HL-60 (cell line): ENCODE data around the gene CYP27C1.

ENCODE experiments used
- DNase-seq, 2 experiments: peaks; one replicate each; pipeline ENCODE4 v3.0.0-alpha.2; 2010 to 2020; ENCODE audit warnings: low read depth in 1 of 2, low spot score in 1 of 2
- H3K27ac ChIP-seq: fragments of 250-450 bp; sonication (Bioruptor Pico); replicated peaks from 2 replicates; pipeline ENCODE4 v1.5.1; 2020; ENCODE audit warnings: mild to moderate bottlenecking, moderate library complexity
- H3K27me3 ChIP-seq: fragments of 250-450 bp; sonication (Bioruptor Pico); 2 replicates; pipeline ENCODE4 v1.5.1; 2021; ENCODE audit warnings: mild to moderate bottlenecking, moderate library complexity; ENCODE audit not compliant: insufficient read depth, poor library complexity, severe bottlenecking
- H3K4me3 ChIP-seq: replicated peaks from 2 replicates; pipeline ENCODE4 v1.5.1; 2011; ENCODE audit warnings: mild to moderate bottlenecking, control low read depth, low read length; ENCODE audit not compliant: insufficient read depth
- GABPA ChIP-seq: IDR thresholded peaks from 2 replicates; pipeline ENCODE4 v1.6.1; 2012; ENCODE audit warnings: low read depth
- POLR2AphosphoS5 ChIP-seq: IDR thresholded peaks from 2 replicates; pipeline ENCODE4 v1.6.1; 2012; ENCODE audit warnings: low read depth
- SPI1 ChIP-seq: IDR thresholded peaks from 2 replicates; pipeline ENCODE4 v1.6.1; 2012; ENCODE audit warnings: low read depth, mild to moderate bottlenecking, borderline replicate concordance
- TF ChIP-seq, protein P1 (sequence below): IDR thresholded peaks from one replicate; pipeline ENCODE4 v1.5.1; 2011; ENCODE audit warnings: low read length, control low read depth, inconsistent platforms; ENCODE audit not compliant: insufficient read depth
- TF ChIP-seq, protein P2 (sequence below): IDR thresholded peaks from 2 replicates; pipeline ENCODE4 v1.6.1; 2012; ENCODE audit warnings: low read depth; ENCODE audit not compliant: insufficient replicate concordance

Gene CYP27C1

DNA sequence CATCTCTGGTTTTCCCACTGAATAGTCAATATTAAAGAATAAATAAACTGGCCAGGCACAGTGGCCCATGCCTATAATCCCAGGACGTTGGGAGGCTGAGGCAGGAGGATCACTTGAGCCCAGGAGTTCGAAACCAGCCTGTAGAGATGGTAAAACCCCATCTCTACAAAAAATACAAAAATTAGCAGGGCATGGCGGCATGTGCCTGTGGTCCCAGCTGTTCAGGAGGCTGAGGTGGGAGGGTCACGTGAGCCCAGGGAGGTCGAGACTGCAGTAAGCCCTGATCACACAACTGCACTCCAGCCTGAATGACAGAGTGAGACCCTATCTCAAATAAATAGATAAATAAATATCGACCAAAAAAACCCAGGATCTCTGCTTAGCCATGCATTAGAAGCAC, 63.0 kb downstream of the CYP27C1 start:
- no peaks in the 10 kb centered on the region for H3K27me3 ChIP-seq
- TF ChIP-seq, protein P1, sequence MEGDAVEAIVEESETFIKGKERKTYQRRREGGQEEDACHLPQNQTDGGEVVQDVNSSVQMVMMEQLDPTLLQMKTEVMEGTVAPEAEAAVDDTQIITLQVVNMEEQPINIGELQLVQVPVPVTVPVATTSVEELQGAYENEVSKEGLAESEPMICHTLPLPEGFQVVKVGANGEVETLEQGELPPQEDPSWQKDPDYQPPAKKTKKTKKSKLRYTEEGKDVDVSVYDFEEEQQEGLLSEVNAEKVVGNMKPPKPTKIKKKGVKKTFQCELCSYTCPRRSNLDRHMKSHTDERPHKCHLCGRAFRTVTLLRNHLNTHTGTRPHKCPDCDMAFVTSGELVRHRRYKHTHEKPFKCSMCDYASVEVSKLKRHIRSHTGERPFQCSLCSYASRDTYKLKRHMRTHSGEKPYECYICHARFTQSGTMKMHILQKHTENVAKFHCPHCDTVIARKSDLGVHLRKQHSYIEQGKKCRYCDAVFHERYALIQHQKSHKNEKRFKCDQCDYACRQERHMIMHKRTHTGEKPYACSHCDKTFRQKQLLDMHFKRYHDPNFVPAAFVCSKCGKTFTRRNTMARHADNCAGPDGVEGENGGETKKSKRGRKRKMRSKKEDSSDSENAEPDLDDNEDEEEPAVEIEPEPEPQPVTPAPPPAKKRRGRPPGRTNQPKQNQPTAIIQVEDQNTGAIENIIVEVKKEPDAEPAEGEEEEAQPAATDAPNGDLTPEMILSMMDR = no peak
- TF ChIP-seq, protein P2, sequence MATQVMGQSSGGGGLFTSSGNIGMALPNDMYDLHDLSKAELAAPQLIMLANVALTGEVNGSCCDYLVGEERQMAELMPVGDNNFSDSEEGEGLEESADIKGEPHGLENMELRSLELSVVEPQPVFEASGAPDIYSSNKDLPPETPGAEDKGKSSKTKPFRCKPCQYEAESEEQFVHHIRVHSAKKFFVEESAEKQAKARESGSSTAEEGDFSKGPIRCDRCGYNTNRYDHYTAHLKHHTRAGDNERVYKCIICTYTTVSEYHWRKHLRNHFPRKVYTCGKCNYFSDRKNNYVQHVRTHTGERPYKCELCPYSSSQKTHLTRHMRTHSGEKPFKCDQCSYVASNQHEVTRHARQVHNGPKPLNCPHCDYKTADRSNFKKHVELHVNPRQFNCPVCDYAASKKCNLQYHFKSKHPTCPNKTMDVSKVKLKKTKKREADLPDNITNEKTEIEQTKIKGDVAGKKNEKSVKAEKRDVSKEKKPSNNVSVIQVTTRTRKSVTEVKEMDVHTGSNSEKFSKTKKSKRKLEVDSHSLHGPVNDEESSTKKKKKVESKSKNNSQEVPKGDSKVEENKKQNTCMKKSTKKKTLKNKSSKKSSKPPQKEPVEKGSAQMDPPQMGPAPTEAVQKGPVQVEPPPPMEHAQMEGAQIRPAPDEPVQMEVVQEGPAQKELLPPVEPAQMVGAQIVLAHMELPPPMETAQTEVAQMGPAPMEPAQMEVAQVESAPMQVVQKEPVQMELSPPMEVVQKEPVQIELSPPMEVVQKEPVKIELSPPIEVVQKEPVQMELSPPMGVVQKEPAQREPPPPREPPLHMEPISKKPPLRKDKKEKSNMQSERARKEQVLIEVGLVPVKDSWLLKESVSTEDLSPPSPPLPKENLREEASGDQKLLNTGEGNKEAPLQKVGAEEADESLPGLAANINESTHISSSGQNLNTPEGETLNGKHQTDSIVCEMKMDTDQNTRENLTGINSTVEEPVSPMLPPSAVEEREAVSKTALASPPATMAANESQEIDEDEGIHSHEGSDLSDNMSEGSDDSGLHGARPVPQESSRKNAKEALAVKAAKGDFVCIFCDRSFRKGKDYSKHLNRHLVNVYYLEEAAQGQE = no peak
- TF ChIP-seq GABPA = no peak
- TF ChIP-seq SPI1 = no peak
- no peak for TF ChIP-seq POLR2AphosphoS5
- H3K4me3 ChIP-seq = no peak overlapping the region
- H3K27ac ChIP-seq = no peak overlapping the region
- no peak for DNase-seq

DNA sequence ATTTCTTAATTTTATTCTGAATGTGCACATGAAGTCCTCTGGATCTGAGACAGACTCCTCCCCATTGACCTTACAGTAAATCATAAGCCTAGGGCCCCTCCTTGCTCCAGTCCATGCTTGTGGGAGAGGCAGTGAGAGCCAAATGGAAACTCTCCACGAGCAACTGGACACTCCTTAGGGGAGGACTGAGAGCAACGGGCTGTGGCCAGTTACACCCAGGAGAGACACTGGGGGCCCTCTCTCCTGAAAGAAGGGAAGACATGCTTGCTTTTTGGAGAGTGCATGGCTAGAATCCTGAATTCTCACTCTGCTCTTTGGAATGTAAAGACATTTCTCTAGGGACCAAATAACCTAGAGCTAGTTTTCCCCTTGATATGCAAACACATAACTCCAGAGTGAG, 64.2 kb downstream of the CYP27C1 start:
- no peak overlapping the region for H3K27ac ChIP-seq
- no peak for DNase-seq
- TF ChIP-seq, protein P2 = no peak
- TF ChIP-seq GABPA (no peak), POLR2AphosphoS5 (no peak), SPI1 (no peak)
- TF ChIP-seq, protein P1 = no peak
- H3K27me3 ChIP-seq = no peaks in the 10 kb centered on the region
- no peak overlapping the region for H3K4me3 ChIP-seq

DNA sequence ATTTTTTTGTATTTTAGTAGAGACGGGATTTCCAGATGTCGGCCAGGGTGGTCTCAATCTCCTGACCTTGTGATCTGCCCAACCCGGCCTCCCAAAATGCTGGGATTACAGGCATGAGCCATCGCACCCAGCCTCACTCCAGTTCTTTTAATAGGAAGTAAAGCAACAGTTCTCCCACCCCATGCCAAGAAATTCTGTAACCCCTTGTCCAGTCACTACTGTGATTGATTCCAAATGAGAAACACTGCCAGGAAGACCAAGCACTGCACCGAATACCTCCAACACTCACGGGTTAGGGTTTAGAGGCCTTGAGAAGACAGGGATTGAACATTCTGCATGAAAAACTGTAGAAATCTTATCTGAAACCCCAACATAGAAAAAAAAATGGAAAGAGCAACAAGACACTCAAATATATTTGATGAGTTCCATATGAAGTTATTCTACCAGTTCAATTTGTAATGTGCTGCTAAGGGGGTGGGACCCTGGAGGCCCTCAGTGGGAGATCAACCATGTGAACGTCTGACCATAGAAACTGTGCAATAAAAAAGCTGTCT, 65.0 kb downstream of the CYP27C1 start:
- DNase-seq = no peak
- Histone ChIP-seq H3K27me3 (no peaks in the 10 kb centered on the region), H3K4me3 (no peak overlapping the region), H3K27ac (no peak overlapping the region)
- TF ChIP-seq POLR2AphosphoS5 (no peak), SPI1 (no peak), GABPA (no peak)
- TF ChIP-seq, protein P1 = no peak
- TF ChIP-seq, protein P2 = no peak
